HFFc6 (cell line): ENCODE data around the gene VEZF1. TPM values are rescaled to one million over a fixed set of nuclear protein-coding genes. Genes with fewer than 3 reads are reported as not detected.

Source experiments
- DNase-seq: peaks from one replicate; pipeline ENCODE4 v3.0.0-alpha.2; 2018
- H3K27ac Mint-ChIP-seq: 2 replicates; pipeline ENCODE4 v1.8.0; 2020; ENCODE audit warnings: mild to moderate bottlenecking, mixed read lengths
- H3K27me3 Mint-ChIP-seq: 2 replicates; pipeline ENCODE4 v1.8.0; 2021; ENCODE audit warnings: mild to moderate bottlenecking, moderate library complexity, mixed read lengths; ENCODE audit not compliant: insufficient read depth
- H3K36me3 Mint-ChIP-seq: 2 replicates; pipeline ENCODE4 v1.8.0; 2021; ENCODE audit warnings: low read depth, mixed read lengths
- H3K4me1 Mint-ChIP-seq: 2 replicates; pipeline ENCODE4 v1.8.0; 2020; ENCODE audit warnings: low read depth, mixed read lengths
- H3K4me3 Mint-ChIP-seq: 2 replicates; pipeline ENCODE4 v1.8.0; 2020; ENCODE audit warnings: mild to moderate bottlenecking, moderate library complexity, mixed read lengths
- H3K9me3 Mint-ChIP-seq: 2 replicates; pipeline ENCODE4 v1.8.0; 2020; ENCODE audit warnings: mild to moderate bottlenecking, mixed read lengths
- CTCF ChIP-seq: fragments of 200-600 bp; sonication (generic); IDR thresholded peaks from 2 replicates; pipeline ENCODE4 v1.5.0; 2021; ENCODE audit warnings: antibody characterized with exemption, mild to moderate bottlenecking
- total RNA-seq, 6 experiments: library from RNA; stranded (reverse); fragmentation: NEBNext Ultra II Directional; extraction: Animal tissue kit (Norgen Biotek cat#: 25700); gene quantifications; 2 replicates in 1 of 6; 3 replicates in 5 of 6; pipeline ENCODE4 v1.2.3, GENCODE V29; 2021

VEZF1 gene
- total RNA-seq, 6 experiments from 2014 or later: 41.7 to 56.5 (median 51.8) TPM

DNA sequence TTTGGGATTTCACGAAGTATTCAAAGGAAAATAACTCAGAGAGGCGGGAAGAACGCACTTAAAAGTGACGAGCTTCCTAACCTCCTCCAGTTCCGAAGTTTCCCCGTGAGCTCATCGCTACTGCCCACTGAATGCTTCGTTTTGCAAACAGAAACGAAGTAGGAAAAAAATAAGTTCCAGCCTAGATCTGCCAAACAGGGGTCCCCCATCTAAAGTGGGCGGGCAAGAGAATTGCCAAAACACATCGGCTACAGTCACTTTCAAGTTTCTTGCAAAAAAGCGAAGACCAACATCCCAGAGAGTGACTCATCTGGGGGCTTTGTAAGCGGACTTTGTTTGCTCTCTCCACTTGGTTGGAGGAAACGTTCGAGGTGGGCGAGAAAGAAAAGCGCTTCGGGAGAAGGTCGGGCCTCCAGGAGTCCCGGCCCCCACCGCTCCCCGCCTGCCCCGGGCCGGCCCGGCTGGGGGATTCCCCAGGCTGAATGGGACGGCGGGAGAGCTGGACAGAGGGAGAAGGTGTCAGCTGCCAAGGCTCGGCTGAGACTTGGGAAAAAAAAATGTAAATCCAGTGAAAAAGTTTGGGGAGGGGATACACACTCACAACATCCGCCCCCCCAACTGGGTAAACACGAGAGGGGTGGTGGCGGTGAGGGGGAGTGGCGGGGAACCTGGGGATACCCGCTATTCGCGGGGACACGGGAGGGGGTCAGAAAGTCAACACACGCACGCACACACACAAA is 1.0 kb downstream of the VEZF1 start:
- H3K27me3 Mint-ChIP-seq: no peaks in the 10 kb centered on the region; the same call in 1 of the 2 replicates
- H3K4me3 Mint-ChIP-seq: peak overlapping the region; percentile 96
- H3K4me1 Mint-ChIP-seq: peaks cover 86% of the 10 kb centered on the region
- H3K27ac Mint-ChIP-seq: peak overlapping the region; percentile 95
- DNase-seq: peak; percentile 59
- TF ChIP-seq CTCF: no peak
- no peaks in the 10 kb centered on the region for H3K9me3 Mint-ChIP-seq
- H3K36me3 Mint-ChIP-seq: peaks cover 14% of the 10 kb centered on the region

DNA sequence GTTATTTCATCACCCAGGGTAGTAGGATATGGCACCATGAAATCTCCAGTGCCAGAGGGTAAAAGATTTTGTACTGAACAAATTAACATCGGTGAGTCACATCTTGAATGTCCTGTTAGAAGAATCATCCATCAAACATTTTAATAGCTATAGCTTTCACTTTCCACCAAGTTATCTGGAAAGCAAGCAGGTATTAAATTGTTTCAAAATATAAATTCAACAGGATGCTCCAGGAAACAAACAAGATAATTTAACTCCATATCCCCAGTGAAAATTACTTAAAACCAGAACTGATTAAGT is 2.4 kb downstream of the VEZF1 start:
- Mint-ChIP-seq H3K4me3 (peak overlapping the region; percentile 96), H3K36me3 (peaks cover 20% of the 10 kb centered on the region), H3K4me1 (peaks cover 83% of the 10 kb centered on the region), H3K27me3 (no peaks in the 10 kb centered on the region; the same call in 1 of the 2 replicates), H3K9me3 (no peaks in the 10 kb centered on the region), H3K27ac (peak overlapping the region; percentile 66)
- DNase-seq: peak; percentile 68
- TF ChIP-seq CTCF: no peak

GRCh38 chr17:57984936-57985674 is 2.9 kb downstream of the VEZF1 start:
- TF ChIP-seq CTCF: no peak
- peaks cover 78% of the 10 kb centered on the region for H3K4me1 Mint-ChIP-seq
- peak overlapping the region; percentile 66 for H3K27ac Mint-ChIP-seq
- peak overlapping the region; percentile 96 for H3K4me3 Mint-ChIP-seq
- H3K9me3 Mint-ChIP-seq: no peaks in the 10 kb centered on the region
- peaks cover 20% of the 10 kb centered on the region for H3K36me3 Mint-ChIP-seq
- no peaks in the 10 kb centered on the region; the same call in 1 of the 2 replicates for H3K27me3 Mint-ChIP-seq
- peak; percentile 27 for DNase-seq

DNA sequence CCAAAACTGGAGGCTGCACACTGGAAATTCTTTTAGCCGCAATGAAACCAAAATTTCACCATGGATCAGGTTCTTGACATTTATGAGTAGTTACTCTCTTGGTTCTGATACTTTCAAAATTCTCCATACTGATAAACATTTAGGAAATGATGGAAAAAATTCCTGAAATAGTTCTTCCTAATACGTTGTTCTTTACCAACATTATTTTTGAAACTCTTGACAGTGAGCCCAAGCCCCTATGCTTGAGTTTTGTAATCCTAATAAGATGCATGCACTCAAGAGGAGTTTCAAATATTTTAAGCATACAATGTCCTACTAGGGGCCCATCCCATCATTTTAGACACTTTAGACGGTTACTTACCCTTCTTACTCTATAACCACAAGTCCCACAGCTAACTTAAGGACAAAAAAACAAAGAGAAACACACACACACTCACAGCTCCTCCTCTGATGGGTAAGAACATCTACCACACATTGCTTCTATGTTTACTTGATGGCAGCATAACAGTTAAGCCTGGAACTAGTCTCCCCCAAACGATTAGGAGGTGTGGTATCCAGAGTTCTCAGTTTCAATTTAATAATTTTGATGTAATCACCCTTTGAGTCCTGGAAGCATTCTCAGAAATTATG is 3.7 kb downstream of the VEZF1 start:
- Mint-ChIP-seq H3K4me3 (peak overlapping the region; percentile 96), H3K36me3 (peaks cover 20% of the 10 kb centered on the region)

DNA sequence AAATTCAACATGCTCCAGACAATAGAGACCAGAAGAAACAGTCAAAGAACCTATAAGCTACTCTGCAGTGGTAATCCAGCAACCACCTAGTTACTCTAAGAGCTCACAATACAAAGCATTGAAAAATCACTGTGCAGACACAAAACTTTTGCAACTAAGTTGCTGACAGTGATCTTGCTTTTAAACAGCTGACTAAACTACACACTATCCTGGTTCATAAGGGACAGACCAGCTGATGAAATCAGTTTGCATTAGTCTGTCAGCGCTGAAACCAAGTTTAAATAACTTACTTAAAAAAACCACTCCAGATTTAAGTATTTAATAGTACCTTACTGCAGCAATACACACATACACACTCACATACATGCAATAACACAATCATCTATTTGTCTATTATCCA is 4.6 kb downstream of the VEZF1 start:
- no peak overlapping the region for H3K4me3 Mint-ChIP-seq
- H3K36me3 Mint-ChIP-seq: peaks cover 28% of the 10 kb centered on the region
- H3K27ac Mint-ChIP-seq: no peak overlapping the region

More for the DNA sequence above, 3.7 kb downstream of the VEZF1 start:
- DNase-seq: no peak
- Mint-ChIP-seq H3K4me1 (peaks cover 70% of the 10 kb centered on the region), H3K27me3 (no peaks in the 10 kb centered on the region; the same call in 1 of the 2 replicates), H3K9me3 (no peaks in the 10 kb centered on the region), H3K27ac (peak overlapping the region; percentile 66)
- TF ChIP-seq CTCF: no peak

More for the DNA sequence above, 4.6 kb downstream of the VEZF1 start:
- TF ChIP-seq CTCF: no peak
- Mint-ChIP-seq H3K4me1 (peaks cover 62% of the 10 kb centered on the region), H3K27me3 (no peaks in the 10 kb centered on the region; the same call in 1 of the 2 replicates), H3K9me3 (no peaks in the 10 kb centered on the region)
- no peak for DNase-seq
